GM18498 (cell line): ENCODE data around the gene ZBP1.

Experiments used
- ATAC-seq: cut with Tn5 transposase; IDR thresholded peaks from one replicate; pipeline ENCODE4 v1.9.1; 2021; ENCODE audit warnings: mild to moderate bottlenecking, moderate library complexity; ENCODE audit not compliant: unreplicated experiment

ZBP1 gene

GRCh38 chr20:57576617-57577550, 43.3 kb downstream of the ZBP1 start:
- no peak for ATAC-seq

- no peak for ATAC-seq
These were observed 44.2 kb downstream of the ZBP1 start for GRCh38 chr20:57576002-57576401.

- no peak for ATAC-seq
These were observed 45.3 kb downstream of the ZBP1 start for GRCh38 chr20:57574954-57575353.

GRCh38 chr20:57573894-57574293, 46.3 kb downstream of the ZBP1 start:
- no peak for ATAC-seq

- no peak for ATAC-seq
These were observed 47.0 kb downstream of the ZBP1 start for GRCh38 chr20:57573242-57573641.

- no peak for ATAC-seq
These were observed 48.3 kb downstream of the ZBP1 start for GRCh38 chr20:57571782-57572416.

- no peak for ATAC-seq
These were observed 49.3 kb downstream of the ZBP1 start for GRCh38 chr20:57570920-57571319.

- no peak for ATAC-seq
These were observed 49.9 kb downstream of the ZBP1 start for GRCh38 chr20:57570145-57570850.

- ATAC-seq: no peak
These were observed 51.3 kb downstream of the ZBP1 start for GRCh38 chr20:57568960-57569359.

- no peak for ATAC-seq
These were observed 51.9 kb downstream of the ZBP1 start for GRCh38 chr20:57568088-57568896.

GRCh38 chr20:57567471-57568079, 52.7 kb downstream of the ZBP1 start:
- ATAC-seq: no peak

- ATAC-seq: no peak
These were observed 53.3 kb downstream of the ZBP1 start for GRCh38 chr20:57566803-57567459.

- no peak for ATAC-seq
These were observed 53.8 kb downstream of the ZBP1 start for GRCh38 chr20:57566399-57566798.

GRCh38 chr20:57564951-57565642, 55.1 kb downstream of the ZBP1 start:
- no peak for ATAC-seq

GRCh38 chr20:57564180-57564802, 55.9 kb downstream of the ZBP1 start:
- no peak for ATAC-seq

- ATAC-seq: no peak
These were observed 56.7 kb downstream of the ZBP1 start for GRCh38 chr20:57563522-57563921.

- ATAC-seq: no peak
These were observed 57.4 kb downstream of the ZBP1 start for GRCh38 chr20:57562541-57563465.
